Heart left ventricle (tissue), 16 donors: Measurements from ENCODE around the gene ZNF669. TPM values are rescaled to one million over a fixed set of nuclear protein-coding genes. Genes with fewer than 3 reads are reported as not detected.

ENCODE experiments used
- ATAC-seq, 4 donors: fragments of 200-7000 bp; cut with Tn5 transposase; one replicate each; pipeline ENCODE4 v1.9.1; 2020 to 2022; ENCODE audit warnings: moderate library complexity in 4 of 4, mild to moderate bottlenecking in 3 of 4, moderate number of reproducible peaks in 1 of 4
- DNase-seq, 5 donors: peaks; one replicate each; pipeline ENCODE4 v3.0.0-alpha.2; 2020
- H3K27ac ChIP-seq, 12 donors: fragments of 200-600 bp; sonication (generic) in 4 of 12; one replicate each; pipeline versions ENCODE4 v1.5.0 to v1.8.0; 2016 to 2022; ENCODE audit warnings: mild to moderate bottlenecking in 2 of 12
- H3K27me3 ChIP-seq, 9 donors: fragments of 200-600 bp; sonication (generic) in 2 of 9; one replicate each; pipeline versions ENCODE4 v1.5.1 to v1.8.0; 2016 to 2022; ENCODE audit warnings: mild to moderate bottlenecking in 3 of 9
- H3K36me3 ChIP-seq, 9 donors: fragments of 200-600 bp; sonication (generic) in 2 of 9; one replicate each; pipeline versions ENCODE4 v1.5.0 to v1.8.0; 2018 to 2022; ENCODE audit warnings: mild to moderate bottlenecking in 2 of 9
- H3K4me1 ChIP-seq, 12 donors: fragments of 200-600 bp; sonication (generic) in 4 of 12; one replicate each; pipeline versions ENCODE4 v1.5.0 to v1.8.0; 2016 to 2022; ENCODE audit warnings: mild to moderate bottlenecking in 3 of 12
- H3K4me3 ChIP-seq, 12 donors: fragments of 200-600 bp; sonication (generic) in 4 of 12; one replicate each; pipeline versions ENCODE4 v1.5.0 to v1.8.0; 2017 to 2022; ENCODE audit warnings: mild to moderate bottlenecking in 9 of 12, moderate library complexity in 4 of 12
- H3K9me3 ChIP-seq, 12 donors: fragments of 200-600 bp; sonication (generic) in 4 of 12; one replicate each; pipeline versions ENCODE4 v1.5.0 to v1.8.0; 2016 to 2022; ENCODE audit warnings: mild to moderate bottlenecking in 1 of 12
- CTCF ChIP-seq, 12 donors: fragments of 200-600 bp; sonication (generic) in 4 of 12; IDR thresholded peaks; one replicate each; pipeline versions ENCODE4 v1.5.0 to v1.8.0; 2018 to 2022; ENCODE audit warnings: antibody characterized with exemption in 12 of 12, mild to moderate bottlenecking in 5 of 12
- POLR2A ChIP-seq, 2 donors: fragments of 450-650 bp; IDR thresholded peaks; one replicate each; pipeline ENCODE4 v1.6.1; 2017; ENCODE audit warnings: antibody characterized with exemption in 2 of 2, mild to moderate bottlenecking in 2 of 2, moderate library complexity in 2 of 2
- WGBS, 4 donors: extraction: QIAGEN DNeasy Blood & Tissue Kit in 2 of 4; methylation state at CpG; one replicate each; pipeline versions ENCODE4 v1.1.5 to v1.1.7; 2013 to 2018; 5-methylcytosine and 5-hydroxymethylcytosine counted together
- intact Hi-C, 10 donors: fragments of 100-400 bp; cut with DNase I; formaldehyde crosslinking; loops; one replicate each; pipeline versions ENCODE4 v1.11.1 to v1.14.2; 2022
- polyA plus RNA-seq, 2 donors: library from polyadenylated mRNA; stranded (reverse); fragments of 200-250 nt; gene quantifications; one replicate each; pipeline ENCODE4 v1.2.3, GENCODE V29; 2013
- total RNA-seq, 9 donors: library from RNA; depleted of rRNA in 2 of 9; stranded (reverse); fragments of >200 nt in 2 of 9; fragmentation: NEBNext Ultra II Directional in 3 of 9; extraction: Animal tissue kit (Norgen Biotek cat#: 25700) in 3 of 9; gene quantifications; one replicate each; pipeline versions ENCODE4 v1.1.0 to v1.2.4, GENCODE V29; 2016 to 2023
- donor health status: ischemic (EF 13 %, LVEDD 7.1; RV severe dilation, severe dysfunction).
- donor health status: healthy with polysubstance abuse.
- donor health status: DM: no; HTN: yes; CAD: no.
- donor health status: DM: no; HTN: no; CAD: no.
- donor health status: ischemic (EF 25% LVEDD 6.9; RV normal size, moderate dysfunction).
- donor health status: ischemic (EF 25% LVEDD 5.7; RV mildly dilated, moderate dysfunction).
- donor health status: healthy.
- donor health status: DM: yes; HTN: yes; CAD: no.
- donor health status: ischemic (EF 35%, LVEDD 5.7; RV mildly dilated, moderate dysfunction).
- donor health status: nonischemic (EF 11% LVEDD 7.7; RV severe dilation, severe dysfunction).
- donor health status: DM: yes; HTN: yes; CAD: no.
- donor health status: PGD.
- donor health status: ischemic (EF 29% LVEDD 5.4; RV normal size, mild dysfunction).
- donor health status: nonischemic (EF 23%, LVEDD 6.1; RV moderate dilation, normal function).

The ZNF669 gene
- total and polyA plus RNA-seq, 11 donors: 1.5 to 5.4 (median 3.2) TPM

DNA sequence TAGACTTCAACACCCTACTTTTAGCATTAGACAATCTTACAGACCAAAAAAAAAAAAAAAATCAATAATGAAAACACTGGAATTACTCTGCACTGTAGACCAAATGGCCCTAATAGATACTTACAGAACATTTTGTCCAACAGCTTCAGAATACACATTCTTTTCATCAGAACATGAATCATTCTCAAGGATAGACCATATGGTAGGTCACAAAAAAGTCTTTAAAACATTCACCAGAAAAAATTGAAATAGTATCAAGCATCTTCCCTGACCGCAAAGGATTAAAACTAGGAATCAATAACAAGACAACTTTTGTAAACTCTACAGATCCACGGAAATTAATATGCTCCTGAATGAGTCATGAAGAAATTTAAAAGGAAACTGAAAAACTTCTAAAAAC is 48.1 kb downstream of the ZNF669 start:
- Histone ChIP-seq H3K36me3 (no peaks in the 10 kb centered on the region), H3K27me3 (no peaks in the 10 kb centered on the region), H3K4me1 (peaks cover 0 to 13% (median 0%) of the 10 kb centered on the region in 12 donors), H3K4me3 (no peak overlapping the region), H3K9me3 (peaks cover 0 to 87% (median 10%) of the 10 kb centered on the region in 12 donors), H3K27ac (no peak overlapping the region)
- TF ChIP-seq CTCF (IDR thresholded peaks at IDR 0.05): no peak
- no peak for TF ChIP-seq POLR2A (IDR thresholded peaks at IDR 0.05)
- intact Hi-C loops: no loop called here
- DNase-seq (no peak), ATAC-seq (no peak)
- WGBS, 4 donors: 95 to 99% (median 97%) methylated on average over 2 of the region's 2 CpGs

DNA sequence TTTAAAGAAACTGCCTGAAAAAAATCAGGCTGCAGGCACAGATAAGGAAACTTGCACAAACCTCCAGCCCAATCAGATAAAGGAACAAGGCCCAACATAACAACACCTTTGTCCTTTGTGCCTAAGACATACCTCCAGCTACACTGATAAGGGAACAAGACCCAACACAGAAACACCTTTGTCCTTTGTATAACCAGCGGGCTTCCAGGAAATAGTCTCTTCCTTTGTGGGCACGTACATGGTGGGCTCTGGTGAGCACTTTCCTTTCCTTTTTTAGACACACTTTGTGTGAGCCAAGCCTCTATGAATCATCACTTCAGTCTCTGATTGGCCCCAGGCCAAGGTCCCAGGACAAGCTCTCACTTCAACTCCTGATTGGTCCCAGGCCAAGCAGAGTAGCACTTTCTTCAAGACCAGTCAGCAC is 49.2 kb downstream of the ZNF669 start:
- ATAC-seq: peak in 2 of 4 donors; percentile 39 to 42
- 28 to 41% (median 32%) methylated on average over 2 of the region's 2 CpGs for WGBS, 4 donors
- TF ChIP-seq POLR2A (IDR thresholded peaks at IDR 0.05): no peak
- no peak for TF ChIP-seq CTCF (IDR thresholded peaks at IDR 0.05)

More for the DNA sequence above, 49.2 kb downstream of the ZNF669 start:
- no peak overlapping the region for H3K27ac ChIP-seq
- intact Hi-C loops: no loop called here
- H3K36me3 ChIP-seq: no peaks in the 10 kb centered on the region
- DNase-seq: peak in 1 of 5 donors; percentile 40
- peaks cover 0 to 91% (median 10%) of the 10 kb centered on the region in 12 donors for H3K9me3 ChIP-seq
- H3K4me3 ChIP-seq: no peak overlapping the region
- H3K4me1 ChIP-seq: peaks cover 0 to 13% (median 0%) of the 10 kb centered on the region in 12 donors
- no peaks in the 10 kb centered on the region for H3K27me3 ChIP-seq

Other genes starting within 250 kb of the ZNF669 start
- 10 to 100 TPM; 17.9 to 39.7 (median 19.9) TPM for gene AHCTF1, start 172.4 kb downstream of the ZNF669 start, total RNA-seq
- gene AHCTF1, start 172.4 kb downstream of the ZNF669 start, polyA plus RNA-seq: 1 to 10 TPM; 6.3 to 8.8 TPM
- gene ZNF695, start 96.3 kb downstream of the ZNF669 start, total RNA-seq: under 1 TPM in 2 of 9 donors, not detected in 7; 0.06 to 0.53 TPM
- gene ZNF695, start 96.3 kb downstream of the ZNF669 start, polyA plus RNA-seq: not detected
- gene ZNF670, start 25.5 kb downstream of the ZNF669 start, total RNA-seq: 1 to 10 TPM in 5 of 9 donors, under 1 TPM in 4; 0.60 to 3.6 (median 1.0) TPM
- 1 to 10 TPM in 1 of 2 donors, under 1 TPM in 1; 0.46 to 1.6 TPM for gene ZNF670, start 25.5 kb downstream of the ZNF669 start, polyA plus RNA-seq
- gene ZNF124, start 67.7 kb upstream of the ZNF669 start, total RNA-seq: 10 to 100 TPM in 5 of 9 donors, 1 to 10 TPM in 4; 7.8 to 13.8 (median 10.9) TPM
- 1 to 10 TPM in 1 of 2 donors, under 1 TPM in 1; 0.30 to 1.7 TPM for gene ZNF124, start 67.7 kb upstream of the ZNF669 start, polyA plus RNA-seq
- gene VN1R5, start 151.7 kb upstream of the ZNF669 start, total RNA-seq: not detected
- not detected for gene VN1R5, start 151.7 kb upstream of the ZNF669 start, polyA plus RNA-seq
- 10 to 100 TPM; 13.2 to 37.9 (median 16.5) TPM for gene ZNF496, start 227.5 kb upstream of the ZNF669 start, total RNA-seq
- gene ZNF496, start 227.5 kb upstream of the ZNF669 start, polyA plus RNA-seq: 10 to 100 TPM in 1 of 2 donors, 1 to 10 TPM in 1; 6.2 to 10.9 TPM